H1 (cell line): ENCODE results near the gene HBD. TPM values are rescaled to one million over a fixed set of nuclear protein-coding genes. Genes with fewer than 3 reads are reported as not detected.

Experiments
- CTCF ChIA-PET: fragments of 300-600 bp; sonication (Branson Sonifier 250); formaldehyde crosslinking; loops from one replicate; lab custom pipeline; 2021; ENCODE audit not compliant: partially characterized antibody; lab: Charles Lee
- POLR2A ChIA-PET: fragments of 300-600 bp; sonication (Branson Sonifier 250); formaldehyde crosslinking; loops from one replicate; lab custom pipeline; 2021; ENCODE audit warnings: inconsistent platforms; ENCODE audit not compliant: partially characterized antibody; lab: Charles Lee
- DNase-seq, 2 experiments: peaks; one replicate each; pipeline versions ENCODE4 v3.0.0 to v3.0.0-alpha.2; 2010 to 2022; ENCODE audit warnings: low spot score in 2 of 2, low read depth in 1 of 2, mixed read lengths in 1 of 2
- FAIRE-seq: peaks from 2 replicates; lab custom pipeline; 2011; peaks lifted over from hg19 to GRCh38; lab: Jason Lieb, UNC
- H2AFZ ChIP-seq: 2 replicates; pipeline ENCODE4 v1.8.1; 2012; ENCODE audit warnings: low read length, inconsistent platforms
- H2AK5ac ChIP-seq: 2 replicates; pipeline ENCODE4 v1.6.1; 2013; ENCODE audit warnings: low read depth, low read length
- H2BK120ac ChIP-seq: replicated peaks from 2 replicates; pipeline ENCODE3; 2013; ENCODE audit warnings: low read depth, low read length, inconsistent platforms
- H2BK12ac ChIP-seq: 2 replicates; pipeline ENCODE4 v1.6.1; 2013; ENCODE audit warnings: low read depth, low read length
- H2BK15ac ChIP-seq: 2 replicates; pipeline ENCODE4 v1.6.1; 2013; ENCODE audit warnings: low read length
- H2BK20ac ChIP-seq: 2 replicates; pipeline ENCODE4 v1.6.1; 2013; ENCODE audit warnings: low read length
- H2BK5ac ChIP-seq: 2 replicates; pipeline ENCODE4 v1.6.1; 2013; ENCODE audit warnings: low read depth, low read length
- H3K14ac ChIP-seq: 2 replicates; pipeline ENCODE4 v1.6.1; 2013; ENCODE audit warnings: inconsistent platforms; ENCODE audit not compliant: insufficient read length
- H3K18ac ChIP-seq: 2 replicates; pipeline ENCODE4 v1.6.1; 2013; ENCODE audit warnings: low read length; ENCODE audit errors: extremely low read depth
- H3K23ac ChIP-seq: 2 replicates; pipeline ENCODE4 v1.6.1; 2013; ENCODE audit warnings: inconsistent platforms; ENCODE audit not compliant: insufficient read length
- H3K23me2 ChIP-seq: 2 replicates; pipeline ENCODE4 v1.6.1; 2013; ENCODE audit warnings: low read depth, low read length
- H3K27ac ChIP-seq: 2 replicates; pipeline ENCODE4 v1.6.1; 2011; ENCODE audit warnings: low read depth, low read length, inconsistent platforms
- H3K27me3 ChIP-seq, 4 experiments: replicated peaks in 1 of 4; 1 replicate in 1 of 4; 2 replicates in 3 of 4; pipeline versions ENCODE4 v1.6.1 to v1.8.1; 2011 to 2013; ENCODE audit warnings: low read length in 3 of 4, mild to moderate bottlenecking in 3 of 4, inconsistent platforms in 2 of 4, mixed read lengths in 2 of 4, moderate library complexity in 1 of 4; ENCODE audit not compliant: control insufficient read depth in 3 of 4, insufficient read depth in 3 of 4; ENCODE audit errors: extremely low read depth in 1 of 4
- H3K36me3 ChIP-seq, 4 experiments: 2 replicates each; pipeline versions ENCODE4 v1.6.1 to v1.8.1; 2011 to 2013; ENCODE audit warnings: mild to moderate bottlenecking in 4 of 4, low read length in 3 of 4, moderate library complexity in 2 of 4, control low read depth in 1 of 4, inconsistent platforms in 1 of 4; ENCODE audit not compliant: insufficient read depth in 4 of 4, control insufficient read depth in 2 of 4
- H3K4ac ChIP-seq: replicated peaks from 2 replicates; pipeline ENCODE3; 2013; ENCODE audit warnings: low read length, low read depth, mixed read lengths, inconsistent platforms; ENCODE audit not compliant: insufficient read length
- H3K4me1 ChIP-seq, 4 experiments: replicated peaks in 1 of 4; 1 replicate in 1 of 4; 2 replicates in 3 of 4; pipeline versions ENCODE4 v1.6.1 to v1.8.1; 2011 to 2013; ENCODE audit warnings: low read length in 3 of 4, inconsistent platforms in 2 of 4, mixed read lengths in 1 of 4; ENCODE audit not compliant: insufficient read depth in 4 of 4, control insufficient read depth in 3 of 4
- H3K4me2 ChIP-seq, 2 experiments: 2 replicates each; pipeline versions ENCODE4 v1.6.1 to v1.8.1; 2011 to 2013; ENCODE audit warnings: low read depth in 2 of 2, low read length in 2 of 2, control low read depth in 1 of 2, inconsistent platforms in 1 of 2, mild to moderate bottlenecking in 1 of 2; ENCODE audit not compliant: insufficient read depth in 1 of 2
- H3K4me3 ChIP-seq, 4 experiments: fragments of 200-600, 300-600 bp in 1 of 4; sonication (generic), shearing (Covaris generic), sonication (Bioruptor Twin) in 1 of 4; 2 replicates each; pipeline versions ENCODE4 v1.5.1 to v1.8.1; 2011 to 2016; ENCODE audit warnings: low read length in 4 of 4, low read depth in 3 of 4, control low read depth in 2 of 4, inconsistent platforms in 2 of 4, mild to moderate bottlenecking in 2 of 4, mixed read lengths in 1 of 4, moderate library complexity in 1 of 4; ENCODE audit not compliant: insufficient read depth in 2 of 4; ENCODE audit errors: extremely low read depth in 1 of 4
- H3K56ac ChIP-seq: replicated peaks from 2 replicates; pipeline ENCODE3; 2013; ENCODE audit warnings: low read depth, mild to moderate bottlenecking, mixed read lengths, low read length, inconsistent platforms; ENCODE audit not compliant: insufficient read length
- H3K79me1 ChIP-seq: 2 replicates; pipeline ENCODE4 v1.6.1; 2013; ENCODE audit warnings: low read depth, low read length, control low read depth
- H3K79me2 ChIP-seq, 2 experiments: 2 replicates each; pipeline versions ENCODE4 v1.6.1 to v1.8.1; 2012 to 2013; ENCODE audit warnings: low read length in 2 of 2, mild to moderate bottlenecking in 2 of 2, inconsistent platforms in 1 of 2; ENCODE audit not compliant: insufficient read depth in 2 of 2, control insufficient read depth in 1 of 2
- H3K9ac ChIP-seq, 4 experiments: replicated peaks in 1 of 4; 1 replicate in 1 of 4; 2 replicates in 3 of 4; pipeline versions ENCODE4 v1.6.1 to v1.8.1; 2011 to 2013; ENCODE audit warnings: low read depth in 3 of 4, low read length in 3 of 4, control low read depth in 2 of 4, mild to moderate bottlenecking in 2 of 4, moderate library complexity in 2 of 4, inconsistent platforms in 1 of 4; ENCODE audit errors: extremely low read depth in 1 of 4
- H3K9me3 ChIP-seq, 2 experiments: 2 replicates each; pipeline versions ENCODE4 v1.6.1 to v1.8.1; 2012 to 2013; ENCODE audit warnings: mild to moderate bottlenecking in 2 of 2, moderate library complexity in 2 of 2, control low read depth in 1 of 2, inconsistent platforms in 1 of 2, low read depth in 1 of 2, low read length in 1 of 2, mixed read lengths in 1 of 2; ENCODE audit not compliant: insufficient read depth in 2 of 2
- H4K20me1 ChIP-seq, 2 experiments: replicated peaks in 1 of 2; 2 replicates each; pipeline versions ENCODE3 to v1.8.1; 2011 to 2013; ENCODE audit warnings: inconsistent platforms in 2 of 2, low read length in 2 of 2, mild to moderate bottlenecking in 1 of 2; ENCODE audit not compliant: insufficient read depth in 2 of 2, control insufficient read depth in 1 of 2
- H4K5ac ChIP-seq: 2 replicates; pipeline ENCODE4 v1.6.1; 2013; ENCODE audit warnings: low read length, low read depth, mixed read lengths, inconsistent platforms; ENCODE audit not compliant: insufficient read length
- H4K8ac ChIP-seq: 2 replicates; pipeline ENCODE4 v1.8.0; 2013; ENCODE audit warnings: mild to moderate bottlenecking, moderate library complexity, low read length, inconsistent platforms; ENCODE audit not compliant: insufficient read depth; ENCODE audit errors: extremely low read depth
- H4K91ac ChIP-seq: replicated peaks from 2 replicates; pipeline ENCODE3; 2013; ENCODE audit warnings: low read length, mixed read lengths, inconsistent platforms; ENCODE audit not compliant: insufficient read length
- CBX8 ChIP-seq: fragments of 300-800, 300-1000 bp; sonication (generic); IDR thresholded peaks from 2 replicates; pipeline ENCODE4 v1.7.1; 2016; ENCODE audit warnings: low read depth, low read length, borderline replicate concordance
- CEBPB ChIP-seq: IDR thresholded peaks from 2 replicates; pipeline ENCODE4 v1.6.1; 2012; ENCODE audit warnings: low read depth, low read length
- CHD1 ChIP-seq: IDR thresholded peaks from 2 replicates; pipeline ENCODE4 v1.6.1; 2012; ENCODE audit warnings: low read depth, low read length, improper control_type of control experiment
- GABPA ChIP-seq: IDR thresholded peaks from 2 replicates; pipeline ENCODE4 v1.6.1; 2011; ENCODE audit warnings: mild to moderate bottlenecking, low read length, moderate library complexity, borderline replicate concordance; ENCODE audit not compliant: insufficient read depth
- HDAC2 ChIP-seq, 2 experiments: fragments of 300-600 bp in 1 of 2; sonication (generic) in 1 of 2; IDR thresholded peaks; 2 replicates each; pipeline ENCODE4 v1.6.1; 2011 to 2012; ENCODE audit warnings: low read depth in 2 of 2, low read length in 2 of 2, mild to moderate bottlenecking in 2 of 2, moderate library complexity in 2 of 2, borderline replicate concordance in 1 of 2, inconsistent platforms in 1 of 2
- HDAC6 ChIP-seq: IDR thresholded peaks from one replicate; pipeline ENCODE4 v1.7.1; 2012; ENCODE audit warnings: low read depth, mild to moderate bottlenecking, inconsistent platforms, low read length, moderate library complexity
- JUN ChIP-seq: IDR thresholded peaks from 2 replicates; pipeline ENCODE4 v1.6.1; 2011; ENCODE audit warnings: low read depth, mild to moderate bottlenecking, improper control_type of control experiment, low read length
- NRF1 ChIP-seq: IDR thresholded peaks from 2 replicates; pipeline ENCODE4 v1.6.1; 2011; ENCODE audit warnings: mild to moderate bottlenecking, low read depth, low read length, improper control_type of control experiment
- SIN3A ChIP-seq, 2 experiments: IDR thresholded peaks in 1 of 2; conservative IDR thresholded peaks in 1 of 2; 2 replicates each; pipeline ENCODE4 v1.6.1; 2011 to 2012; ENCODE audit warnings: low read length in 2 of 2, improper control_type of control experiment in 1 of 2, low read depth in 1 of 2, mild to moderate bottlenecking in 1 of 2
- SP4 ChIP-seq: IDR thresholded peaks from 2 replicates; pipeline ENCODE4 v1.6.1; 2012; ENCODE audit warnings: low read length, inconsistent platforms
- TBP ChIP-seq: IDR thresholded peaks from 2 replicates; pipeline ENCODE4 v1.6.1; 2011; ENCODE audit warnings: low read depth, low read length, improper control_type of control experiment
- TCF12 ChIP-seq: IDR thresholded peaks from 2 replicates; pipeline ENCODE4 v1.6.1; 2011; ENCODE audit warnings: low read depth, mild to moderate bottlenecking, low read length
- YY1 ChIP-seq: IDR thresholded peaks from 2 replicates; pipeline ENCODE4 v1.6.1; 2011; ENCODE audit warnings: low read depth, mild to moderate bottlenecking, low read length
- ZNF274 ChIP-seq: IDR thresholded peaks from 2 replicates; pipeline ENCODE4 v1.7.0; 2012; ENCODE audit warnings: low read length, borderline replicate concordance; ENCODE audit errors: extremely low read depth
- WGBS, 2 experiments: shearing (Covaris generic) in 1 of 2; methylation state at CpG; one replicate each; pipeline versions ENCODE4 v1.1.6 to v1.1.7; 2013 to 2015; ENCODE audit warnings: low lambda C conversion rate in 2 of 2, mixed read lengths in 2 of 2, inconsistent platforms in 1 of 2, low coverage in 1 of 2, missing lambda C conversion rate in 1 of 2; ENCODE audit not compliant: insufficient replicate concordance in 2 of 2, insufficient coverage in 1 of 2, insufficient read length in 1 of 2; ENCODE audit errors: extremely low coverage in 1 of 2, missing lambda C conversion rate in 1 of 2; 5-methylcytosine and 5-hydroxymethylcytosine counted together
- polyA plus RNA-seq, 7 experiments: library from polyadenylated mRNA; depleted of rRNA in 3 of 7; stranded (reverse) in 5 of 7; unstranded in 2 of 7; fragments of >200 nt in 5 of 7; fragments of 200-250 nt in 2 of 7; gene quantifications; 1 replicate in 5 of 7; 2 replicates in 1 of 7; 4 replicates in 1 of 7; pipeline versions ENCODE4 v1.2.1 to v1.2.3, GENCODE V29; 2011 to 2013; ENCODE audit warnings: missing spikeins in 2 of 7, mixed read lengths in 2 of 7
- total RNA-seq: library from RNA; stranded (reverse); fragmentation: NEBNext Ultra II Directional; extraction: Animal tissue kit (Norgen Biotek cat#: 25700); gene quantifications from 2 replicates; pipeline ENCODE4 v1.2.1, GENCODE V29; 2021

HBD gene
- total and polyA plus RNA-seq, 2 of the 8 experiments (the other 6 are each of a cell fraction or from before 2014, with no cell fraction given), result not detected

- Histone ChIP-seq H2AFZ (no peak overlapping the region), H2BK5ac (no peak overlapping the region), H4K91ac (no peak overlapping the region), H3K27ac (no peak overlapping the region), H3K4ac (no peak overlapping the region), H3K23ac (no peak overlapping the region), H3K56ac (no peak overlapping the region), H2BK12ac (no peak overlapping the region), H4K5ac (no peak overlapping the region), H3K36me3 (no peaks in the 10 kb centered on the region), H2BK15ac (no peak overlapping the region), H3K27me3 (peaks cover 0 to 1% (median 0%) of the 10 kb centered on the region in 4 experiments; a peak in 2 of 7 replicates), H2AK5ac (no peak overlapping the region), H2BK120ac (no peak overlapping the region), H3K4me3 (no peak overlapping the region), H4K8ac (no peak overlapping the region), H2BK20ac (no peak overlapping the region), H3K4me1 (no peaks in the 10 kb centered on the region), H3K9ac (no peak overlapping the region), H3K4me2 (no peak overlapping the region), H3K14ac (no peak overlapping the region), H3K18ac (no peak overlapping the region), H3K79me2 (no peaks in the 10 kb centered on the region), H4K20me1 (no peaks in the 10 kb centered on the region), H3K23me2 (no peaks in the 10 kb centered on the region), H3K79me1 (no peaks in the 10 kb centered on the region), H3K9me3 (no peaks in the 10 kb centered on the region)
- FAIRE-seq (no peak), DNase-seq (no peak)
- ChIA-PET POLR2A (no interaction called here), CTCF (interaction anchor here (1.1 kb wide), 1 partner anchor 31 kb away, joined by 3 read pairs; no protein-coding TSS in a partner anchor)
- 91% methylated on average over 4 of the region's 4 CpGs; no CpG with 5 or more reads in 1 of the 2 experiments for WGBS, 2 experiments
- TF ChIP-seq JUN (no peak), NRF1 (no peak), CBX8 (no peak), CEBPB (no peak), ZNF274 (no peak), HDAC2 (IDR thresholded peaks at IDR 0.05; ENCODE audit: borderline replicate concordance in 1 of 2, low read depth in 2 of 2, low read length in 2 of 2) (no peak), HDAC6 (no peak), CHD1 (no peak), TCF12 (no peak), SIN3A (conservative IDR thresholded peaks at IDR 0.05 in 1 of 2, IDR thresholded peaks at IDR 0.05 in 1 of 2; ENCODE audit: low read depth in 1 of 2, low read length in 2 of 2) (no peak), GABPA (no peak), SP4 (no peak), YY1 (no peak), TBP (no peak)
These were observed 16.4 kb upstream of the HBD start for GRCh38 chr11:5250543-5251204.
